Chondrocyte (in vitro differentiated cells): ENCODE measurements around the gene GREB1. TPM values are rescaled to one million over a fixed set of nuclear protein-coding genes. Genes with fewer than 3 reads are reported as not detected.

Experiments
- DNase-seq: peaks from one replicate; pipeline ENCODE4 v3.0.0; 2021; ENCODE audit warnings: mixed read lengths, low spot score
- H3K27ac Mint-ChIP-seq: one replicate; pipeline ENCODE4 v1.8.0; 2021; ENCODE audit warnings: mild to moderate bottlenecking, moderate library complexity, mixed read lengths; ENCODE audit not compliant: unreplicated experiment
- H3K27me3 Mint-ChIP-seq: 2 replicates; pipeline ENCODE4 v1.8.0; 2021; ENCODE audit warnings: low read depth, mixed read lengths
- H3K36me3 Mint-ChIP-seq: 2 replicates; pipeline ENCODE4 v1.8.0; 2021; ENCODE audit warnings: low read depth, mixed read lengths
- H3K4me1 Mint-ChIP-seq: 2 replicates; pipeline ENCODE4 v1.8.0; 2021; ENCODE audit warnings: low read depth, mild to moderate bottlenecking, mixed read lengths
- H3K4me3 Mint-ChIP-seq: one replicate; pipeline ENCODE4 v1.8.0; 2021; ENCODE audit warnings: mild to moderate bottlenecking, moderate library complexity, mixed read lengths; ENCODE audit not compliant: unreplicated experiment
- H3K9me3 Mint-ChIP-seq: 2 replicates; pipeline ENCODE4 v1.8.0; 2021; ENCODE audit warnings: low read depth, mixed read lengths
- total RNA-seq: library from RNA; stranded (reverse); gene quantifications from 3 replicates; pipeline ENCODE4 v1.2.1, GENCODE V29; 2021
- TF ChIP-seq, protein P1 (sequence below): fragments of 200-600 bp; sonication (generic); IDR thresholded peaks from 2 replicates; pipeline ENCODE4 v1.5.0; 2021; ENCODE audit warnings: antibody characterized with exemption, mild to moderate bottlenecking, moderate library complexity

The GREB1 gene
- total RNA-seq, 1 donor from 2014 or later: 0.52 TPM

DNA sequence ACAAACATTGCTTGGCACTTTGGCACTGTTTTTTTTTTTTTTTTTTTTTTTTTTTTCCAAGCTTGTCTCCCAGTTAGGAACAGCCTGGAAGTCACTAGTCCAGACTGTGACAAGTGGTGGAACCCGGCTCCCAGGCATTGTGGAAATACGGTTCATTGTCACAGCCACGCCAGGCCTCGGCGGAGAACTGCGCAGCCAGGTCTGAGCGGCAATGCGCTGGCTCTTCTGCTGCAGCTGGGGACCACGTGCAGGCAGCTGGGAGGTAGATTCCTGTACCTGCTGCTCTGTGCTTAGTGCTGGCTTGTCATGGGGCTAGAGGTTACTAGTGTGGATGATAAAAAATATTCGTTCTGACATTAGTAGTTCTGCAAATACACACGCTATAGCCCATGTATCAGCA, 131.2 kb downstream of the GREB1 start:
- Mint-ChIP-seq H3K4me1 (peaks cover 10% of the 10 kb centered on the region), H3K9me3 (peaks cover 17% of the 10 kb centered on the region), H3K36me3 (peaks cover 5% of the 10 kb centered on the region), H3K4me3 (no peak overlapping the region), H3K27me3 (peaks cover 29% of the 10 kb centered on the region), H3K27ac (no peak overlapping the region)
- DNase-seq: no peak
- TF ChIP-seq, protein P1, sequence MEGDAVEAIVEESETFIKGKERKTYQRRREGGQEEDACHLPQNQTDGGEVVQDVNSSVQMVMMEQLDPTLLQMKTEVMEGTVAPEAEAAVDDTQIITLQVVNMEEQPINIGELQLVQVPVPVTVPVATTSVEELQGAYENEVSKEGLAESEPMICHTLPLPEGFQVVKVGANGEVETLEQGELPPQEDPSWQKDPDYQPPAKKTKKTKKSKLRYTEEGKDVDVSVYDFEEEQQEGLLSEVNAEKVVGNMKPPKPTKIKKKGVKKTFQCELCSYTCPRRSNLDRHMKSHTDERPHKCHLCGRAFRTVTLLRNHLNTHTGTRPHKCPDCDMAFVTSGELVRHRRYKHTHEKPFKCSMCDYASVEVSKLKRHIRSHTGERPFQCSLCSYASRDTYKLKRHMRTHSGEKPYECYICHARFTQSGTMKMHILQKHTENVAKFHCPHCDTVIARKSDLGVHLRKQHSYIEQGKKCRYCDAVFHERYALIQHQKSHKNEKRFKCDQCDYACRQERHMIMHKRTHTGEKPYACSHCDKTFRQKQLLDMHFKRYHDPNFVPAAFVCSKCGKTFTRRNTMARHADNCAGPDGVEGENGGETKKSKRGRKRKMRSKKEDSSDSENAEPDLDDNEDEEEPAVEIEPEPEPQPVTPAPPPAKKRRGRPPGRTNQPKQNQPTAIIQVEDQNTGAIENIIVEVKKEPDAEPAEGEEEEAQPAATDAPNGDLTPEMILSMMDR: no peak

DNA sequence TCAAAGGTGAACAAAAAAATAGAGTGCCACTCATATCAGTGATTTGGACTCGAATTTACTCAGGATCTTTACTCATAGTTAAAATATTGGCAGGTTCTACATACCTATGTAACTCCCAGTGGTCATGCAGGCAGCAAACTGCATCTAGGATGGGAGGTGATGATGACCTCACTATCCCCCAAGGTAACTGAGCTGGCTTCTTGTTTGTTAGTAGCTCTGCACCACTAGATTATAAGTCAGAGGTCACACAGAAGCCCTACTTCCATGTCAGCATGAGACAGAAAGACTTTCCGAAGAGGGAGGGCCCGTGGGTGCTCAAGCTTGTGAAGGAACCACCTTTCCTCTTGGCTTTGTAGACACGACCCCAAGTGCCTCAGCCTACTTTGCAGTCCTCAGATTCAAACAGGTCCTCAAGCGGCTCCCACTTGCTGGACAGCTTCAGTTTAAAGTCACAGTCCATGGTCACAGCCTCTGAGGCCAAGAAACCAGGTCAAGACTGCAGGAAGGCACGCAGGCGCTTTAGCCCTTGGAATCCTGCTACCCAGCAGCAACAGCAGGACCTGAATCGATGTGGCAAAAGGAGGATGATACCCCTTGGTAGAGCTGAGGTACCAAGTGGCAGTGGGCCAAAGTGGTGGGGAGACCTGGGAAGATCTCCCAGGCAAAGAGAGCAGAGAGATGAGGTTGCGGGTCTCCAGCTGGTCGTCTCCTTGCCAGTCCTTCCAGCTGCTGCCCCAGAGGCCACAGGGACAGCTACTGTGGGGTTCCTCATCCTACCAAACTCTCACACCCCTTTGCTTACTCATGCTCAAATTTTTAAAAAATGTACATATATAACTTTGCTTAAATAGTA, 131.9 kb downstream of the GREB1 start:
- Mint-ChIP-seq H3K36me3 (peaks cover 5% of the 10 kb centered on the region), H3K4me3 (no peak overlapping the region), H3K27me3 (peaks cover 30% of the 10 kb centered on the region), H3K4me1 (peaks cover 15% of the 10 kb centered on the region), H3K9me3 (peaks cover 17% of the 10 kb centered on the region), H3K27ac (no peak overlapping the region)
- no peak for DNase-seq
- TF ChIP-seq, protein P1: no peak

DNA sequence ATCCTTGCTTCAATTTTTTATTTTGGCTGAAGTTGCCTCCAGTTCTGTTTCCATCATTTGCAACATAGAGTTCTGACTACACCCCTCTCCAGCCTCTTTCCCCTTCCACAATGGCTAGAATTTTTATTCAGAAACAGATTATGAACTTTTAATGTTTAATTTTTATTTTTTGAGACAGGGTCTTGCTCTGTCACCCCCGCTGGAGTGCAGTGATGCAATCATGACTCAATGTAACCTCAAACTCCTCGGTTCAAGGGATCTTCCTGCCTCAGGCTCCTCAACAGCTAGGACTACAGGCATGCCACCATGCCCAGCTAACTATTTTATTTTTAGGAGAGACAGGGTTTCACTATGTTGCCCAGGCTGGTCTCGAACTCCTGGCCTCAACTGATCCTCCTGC, 133.3 kb downstream of the GREB1 start:
- DNase-seq: no peak
- Mint-ChIP-seq H3K4me3 (no peak overlapping the region), H3K27ac (no peak overlapping the region), H3K9me3 (peaks cover 13% of the 10 kb centered on the region), H3K36me3 (peaks cover 2% of the 10 kb centered on the region), H3K4me1 (peaks cover 15% of the 10 kb centered on the region), H3K27me3 (peaks cover 24% of the 10 kb centered on the region)
- TF ChIP-seq, protein P1: no peak

DNA sequence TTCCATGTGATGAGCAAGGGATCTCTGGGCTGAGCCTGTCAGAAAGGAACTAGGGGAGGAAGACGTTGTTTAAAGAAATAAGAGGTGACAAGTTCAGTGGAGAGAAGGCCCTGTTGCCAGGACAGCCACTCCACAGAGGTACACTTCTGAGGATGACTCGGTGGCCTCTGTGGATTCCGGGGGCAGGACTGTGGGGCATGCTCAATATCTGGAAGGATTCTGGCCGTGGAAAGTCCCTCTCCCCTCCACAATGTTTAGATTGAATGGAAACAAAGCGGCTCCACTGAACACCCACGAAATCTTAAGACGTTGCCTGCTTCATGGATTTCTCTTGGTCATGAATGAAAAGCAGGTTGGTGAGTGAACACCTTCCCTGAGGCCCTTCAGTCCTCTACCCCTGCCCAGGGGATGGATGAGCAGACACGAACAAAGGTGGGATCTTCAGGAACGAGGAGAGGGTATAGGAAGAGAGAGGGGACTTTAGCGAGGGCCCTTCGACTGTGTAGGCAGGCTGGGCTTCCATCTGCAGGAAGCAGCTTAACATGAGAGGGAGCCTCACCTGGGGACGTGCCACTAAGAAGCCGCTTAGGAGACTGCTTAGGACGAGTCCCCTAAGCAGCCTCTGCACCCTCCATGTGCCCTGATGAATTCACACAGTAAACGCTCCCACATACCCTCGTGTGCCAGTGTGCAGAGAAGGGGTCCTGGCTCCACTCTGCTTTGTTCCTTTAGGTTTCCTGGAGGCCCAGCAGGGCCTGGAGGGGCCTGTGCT, 134.2 kb downstream of the GREB1 start:
- Mint-ChIP-seq H3K27me3 (peaks cover 28% of the 10 kb centered on the region), H3K4me1 (peaks cover 14% of the 10 kb centered on the region), H3K27ac (no peak overlapping the region), H3K4me3 (no peak overlapping the region), H3K9me3 (peaks cover 6% of the 10 kb centered on the region), H3K36me3 (peaks cover under 1% of the 10 kb centered on the region)
- DNase-seq: no peak
- TF ChIP-seq, protein P1: no peak
